SKM-1 treated with dmso at 0.1 percent for 144 hours (cell line): Measurements from ENCODE around the gene ARTN.

ENCODE experiments used
- DNase-seq: peaks from one replicate; lab custom pipeline; 2025; ENCODE audit not compliant: unreplicated experiment; lab: John Stamatoyannopoulos, UW

The ARTN gene, protein sequence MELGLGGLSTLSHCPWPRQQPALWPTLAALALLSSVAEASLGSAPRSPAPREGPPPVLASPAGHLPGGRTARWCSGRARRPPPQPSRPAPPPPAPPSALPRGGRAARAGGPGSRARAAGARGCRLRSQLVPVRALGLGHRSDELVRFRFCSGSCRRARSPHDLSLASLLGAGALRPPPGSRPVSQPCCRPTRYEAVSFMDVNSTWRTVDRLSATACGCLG

DNA sequence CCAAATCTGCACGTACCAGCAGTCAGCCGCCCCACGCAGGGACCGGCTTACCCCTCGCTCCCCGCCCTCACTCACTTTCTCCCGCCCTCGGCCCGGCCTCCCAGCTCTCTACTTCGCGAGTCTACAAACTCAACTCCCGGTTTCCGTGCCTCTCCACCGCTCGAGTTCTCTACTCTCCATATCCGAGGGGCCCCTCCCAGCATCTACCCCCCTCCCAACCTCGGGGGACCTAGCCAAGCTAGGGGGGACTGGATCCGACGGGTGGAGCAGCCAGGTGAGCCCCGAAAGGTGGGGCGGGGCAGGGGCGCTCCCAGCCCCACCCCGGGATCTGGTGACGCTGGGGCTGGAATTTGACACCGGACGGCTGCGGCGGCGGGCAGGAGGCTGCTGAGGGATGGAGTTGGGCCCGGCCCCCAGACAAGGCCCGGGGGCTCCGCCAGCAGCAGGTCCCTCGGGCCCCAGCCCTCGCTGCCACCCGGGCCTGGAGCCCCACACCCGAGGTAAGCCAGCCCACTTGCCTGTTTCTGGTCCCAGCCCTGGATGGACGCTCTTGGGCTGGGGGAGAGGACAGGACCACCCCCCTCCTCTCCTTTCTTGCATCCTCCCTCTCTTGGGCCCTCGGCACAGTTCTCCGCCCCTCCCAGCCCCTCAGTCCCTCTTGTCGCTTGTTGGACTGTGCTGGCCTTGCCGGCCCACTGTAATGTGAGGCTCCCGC is at the start of gene ARTN:
Gene ARTN, plus strand, starts transcription at position 416 of the 715 bp plus-strand sequence. CDS start 1,856 bp downstream, outside the sequence.
- no peak for DNase-seq

DNA sequence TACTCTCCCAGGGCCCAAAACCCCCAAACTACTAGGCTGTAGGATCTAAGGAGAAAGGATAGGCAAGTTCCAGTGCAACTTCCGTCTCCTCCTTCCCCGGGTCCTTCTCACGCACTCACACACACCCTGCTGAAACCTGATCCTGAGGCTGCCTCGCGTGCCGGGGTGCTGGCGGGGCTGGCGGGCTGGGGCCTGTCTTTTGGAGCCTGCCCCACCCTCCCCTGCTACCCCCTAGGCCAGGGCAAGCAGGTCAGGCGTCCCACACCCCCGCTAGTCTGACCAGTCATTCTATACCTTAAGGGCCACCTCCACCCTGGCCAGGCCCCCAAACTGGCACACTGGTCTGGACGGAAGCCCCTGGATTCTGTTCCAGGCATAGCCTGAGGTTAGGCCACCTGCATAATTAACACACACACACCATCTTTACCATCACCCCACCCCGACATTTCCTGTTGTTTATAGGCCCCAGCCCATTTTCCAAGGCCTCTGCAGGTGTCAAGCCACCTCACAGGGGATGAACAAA is 48.3 kb upstream of the ARTN start:
- DNase-seq = no peak

DNA sequence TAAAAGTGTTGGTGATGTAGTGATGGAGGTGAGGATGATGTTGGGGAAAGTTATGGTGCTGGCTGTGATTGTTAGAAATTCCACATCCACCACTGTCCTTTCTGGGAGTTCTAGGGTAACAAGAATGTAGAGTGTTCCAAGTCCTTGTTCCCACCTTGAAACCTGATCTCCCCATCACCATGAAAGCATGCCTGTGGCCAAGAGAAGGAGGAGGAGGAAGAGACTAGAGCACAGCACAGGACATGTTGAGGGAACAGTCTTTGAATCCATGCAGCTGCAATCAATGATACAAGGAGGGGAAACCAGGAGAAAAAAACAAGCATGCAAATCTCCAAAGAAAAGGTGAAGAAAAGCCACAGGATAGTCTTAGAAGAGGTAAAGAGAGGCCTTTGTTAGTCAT is 45.9 kb upstream of the ARTN start:
- no peak for DNase-seq

DNA sequence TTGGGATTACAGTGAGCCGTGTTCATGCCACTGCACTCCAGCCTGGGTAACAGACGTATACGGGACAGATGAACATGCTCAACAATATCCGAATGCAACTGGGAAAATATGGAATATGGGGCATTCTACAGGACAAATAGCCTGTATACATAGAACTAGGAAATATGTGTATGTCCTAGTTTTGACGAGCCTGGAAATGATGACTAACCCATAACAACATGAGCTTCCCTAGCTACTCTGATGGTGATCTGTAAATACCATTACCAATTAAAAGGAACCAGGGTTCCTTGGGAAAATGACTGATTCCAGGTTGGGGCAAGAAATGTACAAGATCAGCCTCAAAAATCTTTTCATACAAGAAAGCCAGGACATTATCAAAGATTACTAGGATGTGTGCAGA is 42.8 kb upstream of the ARTN start:
- DNase-seq = no peak

DNA sequence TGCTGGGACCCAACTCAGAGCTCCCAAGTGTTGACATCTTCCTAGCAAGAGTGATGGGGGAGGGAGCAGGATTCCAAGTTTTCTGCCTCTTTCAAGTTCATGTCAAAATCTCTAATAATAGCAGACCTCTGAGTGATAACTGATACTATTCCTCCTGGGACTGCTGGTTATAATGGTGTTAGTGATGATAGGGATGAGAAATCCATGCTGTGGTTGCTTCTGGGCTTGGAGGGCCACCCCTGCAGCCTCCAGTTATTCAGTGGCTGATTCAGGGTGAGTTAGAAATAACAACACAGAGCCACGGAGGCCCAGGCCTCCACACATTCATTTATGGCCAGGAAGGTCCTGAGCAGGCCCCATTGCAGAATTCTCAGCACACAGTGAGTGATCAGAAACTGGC is 40.6 kb upstream of the ARTN start:
- no peak for DNase-seq

DNA sequence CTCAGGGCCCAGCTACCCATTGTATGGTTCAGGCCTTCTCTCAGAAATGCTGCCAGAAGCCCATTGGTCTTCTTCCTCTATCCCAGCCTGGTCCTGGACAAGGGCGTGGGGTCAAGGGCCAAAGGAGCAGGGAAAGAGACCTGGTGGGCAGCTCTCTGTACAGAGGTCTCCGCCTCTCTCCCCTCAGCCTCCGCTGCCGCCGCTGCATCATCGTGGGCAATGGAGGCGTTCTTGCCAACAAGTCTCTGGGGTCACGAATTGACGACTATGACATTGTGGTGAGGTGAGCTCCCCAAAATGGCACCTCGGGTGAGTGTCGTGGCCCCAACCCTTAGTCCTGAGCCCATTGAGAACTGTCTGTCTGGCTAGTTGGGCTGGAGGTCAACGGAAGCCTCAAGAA is 34.6 kb upstream of the ARTN start:
- DNase-seq = no peak

DNA sequence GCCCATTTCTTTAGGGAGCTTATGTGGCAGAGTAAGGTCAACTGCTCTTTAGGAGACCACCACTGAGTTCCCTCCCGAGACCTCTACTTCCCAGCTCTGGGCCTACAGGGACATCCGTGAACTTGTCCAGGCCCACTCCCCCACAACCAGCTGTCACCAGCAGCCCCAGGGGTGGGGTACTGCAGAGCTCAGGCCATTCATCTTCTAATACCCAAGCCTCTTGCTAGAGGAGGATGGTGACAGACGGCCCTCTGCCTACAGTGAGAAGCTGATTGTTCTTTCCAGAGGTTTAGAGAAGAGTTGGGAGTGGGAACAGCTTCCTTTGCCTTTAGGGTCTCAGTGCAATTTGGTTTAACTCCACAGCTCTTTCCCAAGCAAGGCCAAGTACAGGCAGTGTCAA is 33.2 kb upstream of the ARTN start:
- no peak for DNase-seq

DNA sequence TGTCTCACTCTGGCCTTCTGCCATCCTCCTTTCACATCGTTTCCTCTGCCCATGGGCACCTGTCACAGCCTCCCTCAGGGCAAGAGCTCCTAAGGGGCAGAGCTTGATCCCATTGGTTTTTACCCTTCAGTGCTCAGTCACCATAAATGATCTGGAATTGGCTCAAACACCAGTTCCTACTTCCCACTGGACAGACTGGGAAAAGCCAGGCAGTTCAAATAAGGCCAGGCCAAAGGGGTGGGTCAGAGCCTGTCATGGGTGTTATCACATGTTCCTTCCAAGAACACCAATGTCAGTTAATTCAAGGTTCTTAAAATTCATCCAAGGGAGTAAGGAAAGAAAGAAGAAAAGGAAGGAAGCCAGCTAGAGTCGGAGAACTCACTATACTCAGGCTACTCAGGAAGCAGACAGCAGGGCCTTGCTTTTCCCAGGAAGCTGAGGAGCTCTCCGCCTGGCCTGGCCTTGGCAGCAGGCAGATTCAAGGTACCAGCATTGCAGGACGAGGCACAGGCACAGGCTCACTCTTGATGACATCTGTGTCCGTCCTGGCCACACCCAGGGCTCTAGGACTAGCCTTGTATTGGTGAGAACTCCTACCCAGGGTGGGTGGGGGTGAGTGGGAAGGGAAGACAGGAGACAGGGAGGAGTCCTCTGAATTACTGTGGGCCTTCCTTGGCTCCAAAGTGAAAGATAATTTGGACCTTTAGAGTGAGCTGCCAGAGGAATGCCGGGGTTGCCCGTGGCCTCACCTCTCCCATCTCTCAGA is 32.2 kb upstream of the ARTN start:
- no peak for DNase-seq

DNA sequence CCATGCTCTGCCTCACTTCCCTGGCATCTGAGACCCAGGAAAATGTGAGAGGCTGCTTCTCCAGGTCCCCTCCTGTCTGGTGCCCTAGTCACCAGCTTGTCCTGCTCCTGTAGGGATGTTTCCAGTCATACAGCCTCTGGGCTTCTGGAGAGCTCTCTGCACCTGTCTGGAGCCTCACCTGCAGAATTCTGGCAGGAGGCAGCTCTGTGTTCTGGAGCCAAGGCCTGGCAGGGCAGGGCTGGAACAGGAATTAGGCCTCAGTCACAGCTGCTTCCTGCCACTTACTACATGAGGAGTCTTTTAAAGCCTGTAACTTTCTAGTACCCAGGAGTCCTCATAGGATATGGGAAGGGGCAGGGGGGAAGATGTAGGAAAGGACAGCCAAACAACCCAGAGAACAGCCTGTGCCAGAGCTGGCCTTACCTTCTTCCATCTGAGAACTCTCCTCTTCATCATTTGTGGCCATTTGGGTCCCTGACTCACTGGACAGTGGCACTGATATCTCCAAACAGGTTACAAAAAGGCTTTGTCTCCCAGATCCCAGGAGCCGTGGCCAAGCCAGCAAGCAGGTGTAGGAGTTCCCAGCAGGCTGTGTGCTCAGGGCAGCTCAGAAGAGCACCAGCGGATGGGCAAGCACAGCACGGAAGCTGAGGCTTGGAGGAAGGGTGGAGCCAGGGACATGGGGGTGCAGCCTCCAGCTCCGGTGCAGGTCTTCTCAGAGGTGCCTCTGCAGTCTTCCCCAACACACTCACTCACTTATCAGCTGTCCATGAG is 31.4 kb upstream of the ARTN start:
- DNase-seq = no peak

DNA sequence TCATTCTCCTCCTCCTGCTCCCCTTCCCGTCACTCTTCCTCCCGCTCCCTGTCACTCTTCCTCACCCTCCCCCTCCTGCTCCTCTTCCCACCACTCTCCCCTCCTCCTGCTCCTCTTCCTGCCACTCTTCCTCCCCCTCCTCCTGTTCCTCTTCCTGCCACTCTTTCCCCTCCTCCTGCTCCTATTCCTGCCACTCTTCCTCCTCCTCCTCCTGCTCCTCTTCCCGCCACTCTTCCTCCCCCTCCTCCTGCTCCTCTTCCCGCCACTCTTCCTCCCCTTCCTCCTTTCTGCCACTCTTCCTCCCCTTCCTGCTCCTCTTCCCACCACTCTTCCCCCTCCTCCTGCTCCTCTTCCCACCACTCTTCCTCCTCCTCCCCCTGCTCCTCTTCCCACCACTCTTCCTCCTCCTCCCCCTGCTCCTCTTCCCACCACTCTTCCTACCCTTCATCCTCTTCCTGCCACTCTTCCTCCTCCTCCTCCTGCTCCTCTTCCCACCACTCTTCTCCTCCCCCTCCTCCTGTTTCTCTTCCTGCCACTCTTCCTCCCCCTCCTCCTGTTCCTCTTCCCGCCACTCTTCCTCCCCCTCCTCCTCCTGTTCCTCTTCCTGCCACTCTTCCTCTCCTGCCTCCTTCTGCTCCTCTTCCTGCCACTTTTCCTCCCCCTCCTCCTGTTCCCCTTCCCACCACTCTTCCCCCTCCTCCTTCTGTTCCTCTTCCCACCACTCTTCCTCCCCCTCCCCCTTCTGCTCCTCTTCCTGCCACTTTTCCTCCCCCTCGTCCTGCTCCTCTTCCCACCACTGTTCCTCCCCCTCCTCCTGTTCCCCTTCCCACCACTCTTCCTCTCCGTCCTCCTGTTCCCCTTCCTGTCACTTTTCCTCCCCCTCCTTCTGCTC is 28.7 kb upstream of the ARTN start:
- DNase-seq = no peak

DNA sequence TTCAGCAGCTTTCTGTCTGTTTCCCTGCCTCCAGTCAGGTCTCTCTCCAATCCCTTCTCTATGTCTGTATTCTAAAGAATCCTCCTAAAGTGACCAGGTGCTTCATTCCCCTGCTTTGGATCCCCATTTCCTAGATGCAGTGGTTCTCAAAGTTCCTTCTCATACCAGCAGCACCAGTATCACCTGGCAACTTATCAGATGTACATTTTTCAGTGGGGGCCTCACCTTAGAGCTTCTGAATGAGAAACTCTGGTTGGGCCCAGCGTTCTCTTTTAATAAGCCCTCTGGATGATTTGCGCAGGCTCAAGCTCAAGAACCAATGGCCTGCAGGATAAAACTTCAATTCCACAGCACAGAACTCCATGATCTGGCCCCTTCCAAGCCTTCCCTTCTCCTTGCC is 25.4 kb upstream of the ARTN start:
- DNase-seq = no peak

DNA sequence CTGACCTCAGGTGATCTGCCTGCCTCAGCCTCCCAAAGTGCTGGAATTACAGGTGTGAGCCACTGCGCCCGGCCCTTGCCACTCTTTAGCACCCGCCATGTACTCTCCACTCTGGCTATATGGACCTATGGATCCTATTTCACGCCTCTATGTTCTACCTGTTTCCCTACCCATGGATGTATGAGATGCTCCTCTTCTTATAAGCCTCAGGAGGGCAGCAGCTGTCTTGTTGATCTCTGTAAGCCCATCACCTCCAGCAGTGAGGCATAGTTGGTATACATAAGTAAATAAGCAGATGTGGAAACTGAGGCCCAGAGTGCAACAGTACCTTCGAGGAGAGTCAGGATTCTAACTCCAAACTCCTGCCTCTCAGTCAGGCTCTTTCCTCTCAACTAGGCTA is 24.7 kb upstream of the ARTN start:
- DNase-seq = no peak

DNA sequence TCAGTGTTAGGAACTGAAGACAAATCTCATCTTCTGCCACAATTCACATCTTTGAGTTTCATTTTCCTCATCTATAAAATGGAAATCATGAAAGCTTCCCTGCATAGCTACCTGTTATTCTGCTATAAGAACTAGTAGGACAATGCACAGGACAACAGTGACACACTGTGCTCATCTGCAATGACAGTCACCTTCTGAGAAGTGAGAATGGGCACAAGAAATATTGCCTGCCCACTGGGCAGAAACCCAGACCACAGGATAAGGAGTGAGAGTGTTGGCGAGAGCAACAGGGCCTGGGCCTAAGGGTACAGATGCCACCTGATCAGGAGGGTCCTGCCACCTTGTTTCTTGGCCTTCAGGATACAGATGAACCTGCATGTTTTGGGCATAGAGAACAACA is 23.3 kb upstream of the ARTN start:
- no peak for DNase-seq

DNA sequence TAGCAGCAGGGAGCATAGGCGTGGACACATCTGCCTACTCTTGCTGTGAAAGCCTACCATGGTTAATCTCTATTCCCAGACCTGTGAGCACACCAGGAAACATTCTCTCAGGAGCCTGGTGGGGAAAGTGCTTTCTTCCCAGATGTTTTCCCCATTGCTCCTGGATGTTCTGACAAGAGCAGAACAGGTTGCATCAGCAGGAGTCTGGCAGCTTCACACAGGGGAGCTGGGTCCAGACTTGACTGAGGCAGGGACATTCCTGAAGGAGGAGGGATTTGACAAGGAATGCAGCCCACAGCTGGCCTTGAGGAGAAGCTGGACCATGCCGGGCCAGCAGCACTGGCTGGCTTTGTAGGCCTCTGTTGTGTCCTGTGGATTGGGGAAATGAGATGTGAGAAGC is 21.0 kb upstream of the ARTN start:
- DNase-seq = no peak

DNA sequence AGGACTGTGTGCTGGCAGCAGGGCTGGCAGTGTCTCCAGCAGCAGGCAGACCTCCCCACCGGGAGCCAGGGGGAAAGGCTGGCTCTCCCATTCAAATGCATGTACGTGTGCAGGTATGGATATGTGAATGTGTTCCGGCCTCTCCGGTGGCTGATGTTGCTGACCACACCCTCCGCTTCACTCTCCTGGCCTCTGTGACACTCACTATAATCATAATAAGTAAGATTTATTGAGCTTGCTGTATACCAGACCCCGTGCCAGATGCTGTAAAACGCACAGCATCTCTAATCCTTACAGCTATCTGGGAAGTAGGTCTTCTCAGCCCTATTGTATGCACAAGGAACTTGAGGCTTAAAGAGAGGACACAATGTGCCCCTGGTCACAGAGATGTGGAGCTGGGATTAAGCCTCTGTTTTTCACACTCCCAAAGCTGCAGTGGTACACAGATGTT is 20.5 kb upstream of the ARTN start:
- no peak for DNase-seq

DNA sequence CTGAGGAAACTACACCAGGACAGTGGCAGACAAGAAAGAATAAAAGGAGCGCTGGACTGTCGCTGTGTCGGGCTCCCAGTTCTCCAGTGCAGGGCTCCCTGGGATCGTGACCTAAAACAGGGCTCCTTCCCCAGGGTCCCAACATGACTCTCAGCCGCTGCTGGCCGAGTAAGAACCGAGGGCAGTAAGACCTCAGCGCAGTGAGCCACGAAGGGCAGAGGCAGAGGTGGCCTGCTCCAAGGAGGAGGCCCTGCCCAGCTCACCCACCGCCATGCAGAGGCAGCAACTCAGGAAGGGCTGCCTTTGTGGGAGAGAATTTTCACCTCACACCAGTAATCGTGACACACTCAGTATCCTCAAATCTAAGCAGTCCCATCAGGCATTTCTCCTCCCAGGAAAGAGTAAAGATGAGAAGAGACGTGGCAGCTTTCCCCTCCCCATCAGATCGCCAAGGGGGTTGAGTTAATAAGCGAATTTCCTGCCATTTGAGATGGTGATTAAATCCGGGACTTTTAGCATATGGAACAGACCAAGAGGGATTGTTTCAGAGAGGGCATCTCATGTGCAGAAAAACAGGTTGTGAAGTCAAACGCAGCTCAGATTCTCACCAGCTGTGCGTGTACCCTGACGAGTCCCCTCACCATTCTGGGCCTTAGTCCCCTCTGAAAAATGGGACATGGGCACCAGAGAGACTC is 19.8 kb upstream of the ARTN start:
- no peak for DNase-seq

DNA sequence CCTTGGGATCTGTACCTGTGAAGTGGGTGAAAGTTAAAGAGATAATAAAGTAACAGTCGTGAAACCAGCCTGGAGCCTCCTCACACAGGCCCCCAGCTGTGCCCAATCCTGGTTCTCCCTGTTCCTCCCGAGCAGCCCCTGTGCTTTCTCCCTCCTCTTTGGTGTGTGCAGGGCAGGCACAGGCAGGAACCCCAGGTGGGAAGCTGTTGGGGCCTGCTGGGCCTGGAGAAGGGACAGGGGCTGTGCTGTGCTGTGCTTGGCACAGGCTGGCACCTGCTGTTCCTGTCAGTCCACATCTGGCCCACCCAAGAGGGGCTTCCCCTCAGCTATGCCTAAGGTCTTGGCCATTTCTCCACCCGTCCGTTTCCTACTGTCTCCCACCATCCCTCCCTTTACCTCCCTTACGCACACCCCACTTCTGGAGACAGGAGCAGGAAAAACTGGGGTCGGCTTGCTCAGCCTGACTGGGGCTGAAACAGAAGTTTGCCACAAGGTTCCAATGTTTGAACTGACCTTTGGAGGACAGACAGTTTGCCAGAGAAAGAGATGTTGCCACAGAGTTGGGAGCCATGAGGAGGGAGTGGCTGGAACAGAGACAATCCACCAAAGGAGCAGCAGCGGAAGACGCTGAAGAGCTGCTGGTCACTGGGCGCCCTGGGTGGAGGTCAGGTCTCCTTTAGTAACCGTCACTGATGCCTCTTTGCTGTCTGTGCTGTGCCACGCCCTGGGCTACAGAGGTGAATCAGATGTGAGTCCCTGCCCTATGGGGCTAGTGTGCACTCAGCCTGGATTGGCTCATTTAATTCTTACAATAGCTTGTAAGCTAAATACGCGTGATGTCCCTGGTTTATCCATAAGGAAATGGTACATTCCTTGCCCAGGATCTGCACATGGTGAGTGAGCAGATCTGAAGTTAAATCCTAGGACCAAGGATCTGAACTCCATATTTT is 18.8 kb upstream of the ARTN start:
- no peak for DNase-seq

DNA sequence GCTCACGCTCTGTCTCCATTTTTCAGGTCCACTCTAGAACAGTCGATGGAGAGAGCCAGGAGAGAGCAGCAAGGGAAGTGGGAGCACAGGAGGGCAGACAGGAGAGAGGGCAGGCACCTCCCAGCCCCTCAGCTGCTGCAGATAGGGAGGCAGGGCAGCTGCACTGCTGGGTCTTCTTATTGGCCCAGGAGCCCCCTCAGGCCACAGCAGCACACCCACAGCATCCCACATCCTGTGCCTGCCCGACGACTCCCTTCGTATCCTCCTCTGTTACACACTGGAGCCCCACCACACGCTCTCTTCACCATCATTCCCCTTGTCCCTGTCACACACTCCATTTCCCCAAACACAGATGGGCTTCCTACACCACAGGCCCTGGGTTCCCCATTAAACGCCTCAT is 13.7 kb upstream of the ARTN start:
- DNase-seq = no peak
